Stimulated activated CD8-positive, alpha-beta memory T cell treated with anti-CD3 and anti-CD28 coated beads, Interleukin-4, amount 100 ng/mL, for 48 hours (primary cell): ENCODE results near the gene EFCAB11.
"Not testable (repeated sequence)": the region's sequence is repeated elsewhere in the genome, so short reads cannot be mapped to it uniquely, and the experiment has no call there.

ENCODE experiments used
- DNase-seq: peaks from one replicate; pipeline ENCODE4 v3.0.0-alpha.2; 2020

Gene EFCAB11

DNA sequence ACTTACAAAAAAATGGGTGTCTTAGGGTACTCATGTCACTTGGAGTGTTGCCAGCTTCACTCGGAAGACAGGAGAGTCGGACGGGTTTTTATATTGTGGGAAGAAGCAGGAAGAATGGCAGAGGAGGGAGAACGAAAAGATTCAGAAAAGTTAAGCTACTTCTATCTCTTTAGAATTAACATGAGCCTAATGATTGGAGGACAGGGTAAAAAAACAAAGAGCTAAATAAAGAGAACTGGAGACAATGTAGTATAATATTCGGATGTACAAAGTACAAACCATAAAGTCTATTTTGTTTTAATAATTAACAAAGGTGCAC is 43.9 kb downstream of the EFCAB11 start:
- no peak for DNase-seq

DNA sequence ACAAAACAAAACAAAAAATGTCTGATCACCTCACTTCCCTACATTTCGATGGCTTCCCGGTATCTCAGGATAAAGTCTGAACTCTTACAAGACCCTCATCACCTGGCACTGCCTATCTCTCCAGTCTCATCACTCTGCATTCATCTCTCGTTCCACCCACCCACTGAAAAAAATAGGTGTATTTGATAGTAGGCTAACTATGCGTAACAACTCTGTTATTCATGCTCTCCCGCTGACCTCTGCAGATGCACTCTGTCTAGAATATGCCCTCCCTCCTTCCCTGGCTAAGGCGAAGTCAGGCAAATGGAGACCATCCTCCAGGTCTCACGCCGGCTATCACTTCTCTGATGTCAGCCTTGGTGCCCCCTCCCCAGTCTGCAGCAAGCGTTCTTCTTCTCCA is 44.9 kb downstream of the EFCAB11 start:
- no peak for DNase-seq

DNA sequence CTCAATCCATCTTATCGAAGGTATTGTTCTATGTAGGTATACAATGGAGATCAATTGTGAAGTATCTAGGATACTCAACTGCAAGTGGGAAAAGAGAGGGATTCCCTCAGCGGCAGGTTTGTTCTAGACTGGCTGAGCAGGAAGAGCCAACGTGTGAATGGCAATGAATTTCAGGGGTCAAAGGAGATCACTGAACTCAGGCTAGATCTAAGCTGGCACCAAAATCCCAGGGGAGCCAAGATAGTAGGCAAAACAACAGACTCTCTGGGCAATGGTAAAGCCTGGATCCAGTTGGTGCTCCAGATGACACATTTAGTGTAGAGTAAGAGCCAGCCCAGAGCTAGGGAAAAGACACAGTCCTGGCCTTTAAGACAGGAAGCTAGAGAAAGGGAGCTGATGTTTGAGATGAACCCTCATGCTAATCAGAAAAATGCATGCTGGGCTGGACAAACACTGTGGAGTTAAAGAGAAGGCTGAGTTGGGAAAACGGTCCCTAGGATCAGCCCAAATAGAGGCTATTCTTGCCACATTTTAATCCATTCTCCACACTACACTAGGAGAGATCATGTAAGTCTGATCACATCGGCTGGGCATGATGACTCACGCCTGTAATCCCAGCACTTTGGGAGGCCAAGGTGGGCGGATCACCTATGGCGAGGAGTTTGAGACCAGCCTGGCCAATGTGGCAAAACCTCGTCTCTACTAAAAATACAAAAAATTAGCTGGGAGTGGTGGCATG is 45.6 kb downstream of the EFCAB11 start:
- no peak for DNase-seq

DNA sequence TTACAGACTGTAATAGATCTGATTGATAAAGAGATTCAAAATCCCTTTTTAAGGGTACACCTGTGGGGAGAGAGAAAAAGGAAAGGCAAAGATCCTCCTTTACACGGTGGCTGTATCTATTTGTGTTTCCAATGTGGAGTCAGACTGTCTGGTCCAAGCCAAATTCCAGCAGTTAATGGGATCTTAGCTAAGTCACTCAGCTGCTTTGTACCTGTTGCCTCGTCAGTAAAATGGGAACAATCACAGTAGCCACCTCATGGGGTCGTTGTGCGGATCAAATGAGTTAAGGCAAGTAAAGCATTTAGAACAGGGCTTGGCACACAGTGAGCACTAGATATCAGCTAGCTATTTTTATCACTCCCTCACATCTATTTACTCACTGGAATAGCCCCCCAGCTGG is 46.9 kb downstream of the EFCAB11 start:
- no peak for DNase-seq

DNA sequence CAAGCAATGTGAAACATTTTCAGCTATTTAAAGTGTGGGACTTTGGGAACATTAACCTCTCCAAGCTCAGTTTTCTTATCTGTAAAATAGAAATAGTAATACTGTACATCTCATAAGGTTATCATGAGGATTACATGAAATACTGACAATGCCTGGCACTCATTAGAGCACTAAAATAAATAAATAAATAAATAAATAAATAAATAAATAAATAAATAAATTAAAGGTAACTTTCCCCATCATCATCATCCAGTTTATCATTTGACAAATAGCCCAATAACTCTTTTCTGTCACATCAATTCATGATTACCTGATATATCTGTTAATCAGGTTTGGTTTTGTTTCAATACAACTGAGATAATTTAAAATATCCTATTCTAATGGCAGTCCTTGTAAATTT is 48.5 kb downstream of the EFCAB11 start:
- no peak for DNase-seq

DNA sequence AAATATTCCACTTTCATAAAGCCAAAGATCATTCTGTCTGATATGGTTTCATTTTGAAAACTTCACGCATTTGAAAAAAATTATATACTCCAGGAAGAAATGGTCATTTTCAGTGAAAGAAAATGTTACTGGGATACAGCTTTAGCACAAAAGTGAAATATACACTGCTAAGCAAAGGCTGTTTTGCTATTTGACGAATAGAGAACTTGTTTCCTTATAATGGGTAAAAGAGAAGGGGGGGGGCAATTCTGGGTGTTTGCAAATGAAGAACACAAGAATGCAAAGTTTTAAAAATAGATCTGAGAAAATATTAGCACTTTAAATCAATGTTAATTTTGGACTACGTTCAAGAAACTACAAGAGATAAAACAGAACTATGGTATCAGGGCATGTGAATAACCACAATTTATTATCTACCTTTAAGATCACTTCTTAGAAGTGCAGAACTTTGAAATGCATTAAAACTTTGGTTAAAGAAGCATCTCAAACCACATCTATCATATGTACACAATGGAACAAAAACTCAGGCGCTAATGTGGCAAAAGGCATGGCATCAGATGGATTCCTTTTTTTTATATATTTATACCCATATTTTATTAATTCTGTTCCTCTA is 51.1 kb downstream of the EFCAB11 start:
- DNase-seq = no peak

DNA sequence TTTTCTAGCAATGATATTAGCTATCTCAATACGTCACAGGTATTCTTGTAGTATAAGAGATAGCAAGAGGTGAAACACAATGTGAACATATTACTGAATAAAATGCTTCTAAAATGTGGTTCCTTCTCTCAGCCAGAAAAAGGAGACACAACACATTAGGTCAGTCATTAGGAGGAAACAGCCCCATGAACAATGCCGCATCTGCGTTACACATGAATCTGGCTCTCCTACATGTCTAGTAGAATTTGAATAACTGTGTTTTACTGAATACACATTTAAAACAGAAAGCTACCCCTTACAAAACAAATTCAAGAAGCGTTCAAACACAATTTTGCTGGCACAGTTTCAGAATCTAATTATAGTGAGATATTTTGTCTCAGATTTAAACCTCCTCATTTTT is 51.6 kb downstream of the EFCAB11 start:
- no peak for DNase-seq

DNA sequence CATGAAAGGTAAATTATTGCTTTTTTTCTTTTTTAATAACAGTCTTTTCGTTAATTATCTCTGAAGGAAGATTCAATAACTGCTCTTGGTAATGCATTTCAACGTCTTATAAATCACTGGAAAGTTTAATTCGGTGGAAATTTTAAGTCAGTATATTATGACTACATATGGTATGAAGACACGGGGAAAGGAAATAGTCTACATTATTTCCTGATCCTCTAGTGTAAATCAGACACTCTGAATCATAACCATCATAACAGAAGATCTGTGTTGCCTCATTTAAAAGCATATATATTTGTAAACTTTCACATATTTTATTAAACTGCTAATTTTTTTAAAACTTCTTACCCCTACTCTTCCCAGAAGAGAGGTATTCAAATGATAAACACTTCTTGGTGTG is 53.7 kb downstream of the EFCAB11 start:
- DNase-seq = no peak

DNA sequence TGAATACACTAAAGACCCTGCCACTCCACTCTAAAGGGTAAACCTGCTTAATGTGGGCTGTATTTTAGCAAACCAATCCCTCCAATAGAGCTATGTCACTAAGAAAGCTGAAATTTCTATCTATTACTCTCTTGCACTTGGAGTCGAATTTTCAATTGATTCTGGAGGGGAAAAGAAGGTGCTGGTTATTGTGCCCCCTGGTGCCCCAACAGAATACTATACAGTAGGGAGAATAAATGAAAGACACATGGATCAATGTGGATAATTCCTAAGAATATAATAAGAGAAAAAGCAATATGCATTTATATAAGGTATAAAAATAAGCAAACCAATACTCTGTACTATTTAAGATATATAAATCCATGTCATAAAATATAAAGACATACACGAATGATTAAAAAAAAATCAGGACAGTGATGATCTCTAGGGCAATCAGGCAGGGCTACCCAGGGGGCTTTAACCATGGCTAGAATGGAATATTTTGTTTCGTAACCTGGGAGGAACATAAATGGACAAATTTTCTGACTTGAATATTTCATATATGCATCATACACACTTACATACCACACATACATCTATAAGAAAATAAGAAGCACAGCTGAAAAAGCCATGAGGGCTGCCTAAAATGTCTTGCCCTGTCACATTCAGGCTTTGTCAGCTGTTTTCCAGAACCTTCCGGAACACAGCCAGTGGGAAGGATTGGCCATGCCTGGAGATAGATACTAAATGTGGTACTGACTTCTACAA is 54.4 kb downstream of the EFCAB11 start:
- no peak for DNase-seq

DNA sequence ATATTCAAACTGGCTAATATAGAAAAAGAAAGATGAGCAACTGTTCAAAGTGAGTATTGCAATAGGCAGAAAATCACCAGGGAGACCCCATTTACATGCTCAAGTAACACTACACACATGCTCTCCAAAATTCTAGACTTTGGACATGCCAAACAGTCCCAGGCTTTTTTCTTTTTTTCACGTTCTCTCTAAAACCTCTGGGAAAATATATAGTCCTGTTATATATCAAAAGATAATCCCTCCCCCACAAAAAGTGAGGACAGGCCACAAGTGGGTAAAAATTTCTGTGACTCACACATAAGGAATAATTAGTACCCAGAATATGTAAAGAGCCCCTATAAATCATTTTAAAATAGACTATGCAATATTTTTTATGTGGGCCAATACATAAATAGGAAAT is 55.2 kb downstream of the EFCAB11 start:
- no peak for DNase-seq

DNA sequence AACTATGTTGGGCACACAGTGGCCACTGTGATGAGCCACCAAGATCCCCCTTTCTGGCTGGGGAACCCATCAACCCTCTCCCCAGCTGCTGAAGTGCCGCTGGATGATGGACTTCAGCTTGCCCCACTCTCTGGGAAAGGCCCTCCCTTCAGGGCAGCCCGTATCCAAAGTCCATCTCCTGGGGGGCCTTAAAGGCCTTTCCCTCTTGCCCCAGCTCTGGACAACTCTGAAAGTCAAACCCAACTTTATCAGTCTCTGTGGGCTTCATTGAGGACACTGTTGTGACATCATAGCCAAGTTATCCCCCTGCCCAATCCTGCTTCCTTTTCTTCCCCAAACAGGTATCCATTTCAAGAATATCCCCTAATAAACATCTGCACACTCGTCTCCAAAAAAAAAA is 61.1 kb downstream of the EFCAB11 start:
- DNase-seq = not testable (repeated sequence)

DNA sequence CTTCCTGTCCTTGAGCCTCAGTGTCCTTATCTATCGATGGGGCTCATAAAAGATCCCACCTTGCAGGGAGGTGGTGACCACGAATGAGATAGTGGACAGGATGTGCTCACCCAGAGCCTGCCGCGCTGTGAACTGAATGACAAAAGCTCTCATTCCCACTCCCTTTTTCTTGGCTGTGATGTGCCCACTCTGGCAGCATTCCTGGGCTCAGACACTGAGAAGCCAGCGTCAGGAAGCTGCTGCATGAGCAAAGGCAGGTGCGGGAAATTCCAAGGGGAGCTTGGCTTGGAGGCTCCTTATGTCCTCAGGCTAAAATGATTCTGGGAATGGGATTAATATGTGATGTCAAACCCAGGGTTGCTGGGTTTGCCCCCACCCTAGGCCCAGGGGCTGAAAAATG is 61.6 kb downstream of the EFCAB11 start:
- no peak for DNase-seq

DNA sequence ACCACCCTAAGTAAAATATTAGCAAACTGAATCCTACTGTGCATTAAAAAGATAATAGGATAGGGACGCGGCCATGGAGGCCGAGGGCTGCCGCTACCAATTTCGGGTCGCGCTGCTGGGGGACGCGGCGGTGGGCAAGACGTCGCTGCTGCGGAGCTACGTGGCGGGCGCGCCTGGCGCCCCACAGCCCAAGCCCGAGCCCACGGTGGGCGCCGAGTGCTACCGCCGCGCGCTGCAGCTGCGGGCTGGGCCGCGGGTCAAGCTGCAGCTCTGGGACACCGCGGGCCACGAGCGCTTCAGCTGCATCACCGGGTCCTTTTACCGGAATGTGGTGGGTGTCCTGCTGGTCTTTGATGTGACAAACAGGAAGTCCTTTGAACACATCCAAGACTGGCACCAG is 62.8 kb downstream of the EFCAB11 start:
- not testable (repeated sequence) for DNase-seq

DNA sequence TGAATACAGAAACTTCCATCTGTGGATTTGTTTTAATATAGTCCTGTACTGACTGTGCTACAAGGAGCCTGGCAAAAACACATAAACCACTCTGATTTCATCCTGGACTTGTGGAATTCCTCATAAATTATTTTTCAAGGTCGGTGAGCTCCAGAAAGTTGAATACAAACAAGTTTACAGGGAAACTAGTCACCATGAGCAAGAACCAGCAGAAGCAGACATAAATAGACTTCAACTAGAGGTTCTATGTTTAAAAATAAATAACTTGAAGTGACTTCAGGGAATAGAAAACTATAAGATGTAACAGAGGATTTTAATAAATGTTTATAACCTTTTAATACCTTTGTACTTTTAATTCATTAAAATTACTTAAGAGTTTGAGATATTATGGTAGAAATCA is 63.5 kb downstream of the EFCAB11 start:
- no peak for DNase-seq

DNA sequence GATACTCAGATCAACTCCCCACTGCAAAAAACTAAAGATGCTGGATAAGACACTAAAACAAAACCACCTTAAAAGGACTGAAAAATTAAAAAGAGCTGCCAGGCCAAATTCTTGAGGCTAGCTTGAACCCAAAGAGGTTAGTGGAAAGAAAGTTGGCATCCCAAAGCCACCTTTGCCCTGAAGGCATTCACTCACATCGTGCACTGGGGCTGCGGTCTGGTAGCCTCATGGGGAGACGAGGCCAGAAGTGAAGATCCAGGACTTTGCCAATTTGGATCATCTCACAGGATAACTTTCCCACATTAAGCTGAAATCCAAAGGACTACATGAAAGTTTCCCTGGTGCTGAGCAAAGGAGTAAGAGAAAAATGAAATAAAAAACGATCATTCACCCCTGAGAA is 63.9 kb downstream of the EFCAB11 start:
- DNase-seq = no peak

DNA sequence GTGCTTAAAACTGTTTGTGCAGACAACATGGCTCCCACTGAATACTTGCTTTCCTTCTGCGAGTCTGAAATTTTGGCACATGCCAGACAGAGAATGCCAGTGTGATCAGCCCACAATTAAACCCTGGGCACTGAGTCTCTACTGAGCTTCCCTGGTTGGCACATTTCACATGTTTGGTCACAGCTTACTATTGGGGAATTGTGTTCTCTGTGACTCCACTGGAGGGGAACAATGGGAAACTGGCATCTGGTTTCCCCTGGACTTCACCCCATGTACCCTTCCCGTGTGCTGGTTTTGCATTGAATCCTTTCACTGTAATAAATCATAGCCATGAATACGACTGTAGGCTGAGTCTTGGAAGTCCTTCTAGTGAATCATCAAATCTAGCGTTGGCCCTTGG is 64.9 kb downstream of the EFCAB11 start:
- no peak for DNase-seq

DNA sequence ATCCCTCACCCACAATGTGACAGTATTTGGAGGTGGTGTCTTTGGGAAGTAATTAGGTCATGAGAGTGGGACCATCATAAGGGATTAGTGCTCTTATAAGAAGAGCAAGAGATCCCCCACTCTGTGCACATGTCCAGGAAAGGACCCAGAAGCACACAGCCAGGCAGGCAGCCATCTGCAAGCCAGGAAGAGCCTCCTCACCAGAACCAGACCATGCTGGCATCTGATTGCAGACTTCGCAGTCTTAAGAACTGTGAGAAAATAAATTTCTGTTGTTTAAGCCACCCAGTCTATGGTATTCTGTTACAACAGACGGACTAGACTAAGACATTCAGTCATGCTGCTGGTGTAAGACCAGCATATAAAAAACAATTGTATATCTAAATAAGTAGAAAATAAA is 69.8 kb downstream of the EFCAB11 start:
- DNase-seq = no peak

DNA sequence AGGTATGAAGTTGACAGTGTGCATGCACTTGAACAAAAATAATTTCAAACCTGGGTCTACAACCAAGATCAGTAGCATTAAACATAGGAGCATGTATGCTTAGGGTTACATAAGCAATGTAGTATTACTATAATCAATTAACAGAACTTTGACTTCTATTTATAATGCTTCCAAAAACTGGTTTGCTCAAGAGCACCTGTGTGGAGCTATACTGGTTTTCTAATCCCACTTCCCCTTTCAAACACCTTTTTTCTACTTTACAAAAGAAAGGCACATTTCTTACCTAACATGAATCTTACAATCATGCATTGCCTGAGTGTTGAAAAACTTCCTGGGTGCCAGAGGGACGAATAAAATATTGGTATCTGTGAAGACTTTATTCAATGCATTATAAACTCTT is 72.7 kb downstream of the EFCAB11 start:
- DNase-seq = no peak

DNA sequence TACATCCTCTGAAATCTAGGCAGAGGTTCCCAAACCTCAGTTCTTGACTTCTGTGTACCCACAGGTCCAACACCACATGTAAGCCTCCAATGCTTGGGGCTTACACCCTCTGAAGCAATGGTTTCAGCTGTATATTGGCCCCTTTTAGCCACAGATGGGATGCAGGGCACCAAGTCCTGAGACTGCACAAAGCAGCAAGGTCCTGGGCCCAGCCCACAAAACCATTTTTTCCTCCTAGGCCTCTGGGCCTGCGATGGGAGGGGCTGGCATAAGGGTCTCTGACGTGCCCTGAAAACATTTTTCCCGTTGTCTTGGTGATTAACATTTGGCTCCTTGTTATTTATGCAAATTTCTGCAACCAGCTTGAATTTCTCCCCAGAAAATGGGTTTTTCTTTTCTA is 80.4 kb downstream of the EFCAB11 start:
- not testable (repeated sequence) for DNase-seq

DNA sequence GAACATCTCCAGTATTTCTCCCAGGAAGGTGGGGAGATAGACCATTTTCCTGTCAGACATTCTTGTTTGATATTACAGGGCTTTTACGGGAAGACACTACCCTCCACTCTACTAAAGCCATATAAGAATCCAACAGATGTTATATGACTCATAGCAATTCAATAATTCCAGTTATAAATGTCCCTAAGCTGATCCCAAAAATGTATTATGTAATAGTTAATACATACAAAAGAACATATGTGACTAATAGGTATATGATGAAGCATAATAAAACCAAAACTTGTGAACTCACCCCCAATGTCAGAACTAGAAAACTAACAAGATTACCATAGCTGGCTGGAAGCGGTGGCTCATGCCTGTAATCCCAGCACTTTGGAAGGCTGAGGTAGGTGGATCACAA is 84.2 kb downstream of the EFCAB11 start:
- no peak for DNase-seq

DNA sequence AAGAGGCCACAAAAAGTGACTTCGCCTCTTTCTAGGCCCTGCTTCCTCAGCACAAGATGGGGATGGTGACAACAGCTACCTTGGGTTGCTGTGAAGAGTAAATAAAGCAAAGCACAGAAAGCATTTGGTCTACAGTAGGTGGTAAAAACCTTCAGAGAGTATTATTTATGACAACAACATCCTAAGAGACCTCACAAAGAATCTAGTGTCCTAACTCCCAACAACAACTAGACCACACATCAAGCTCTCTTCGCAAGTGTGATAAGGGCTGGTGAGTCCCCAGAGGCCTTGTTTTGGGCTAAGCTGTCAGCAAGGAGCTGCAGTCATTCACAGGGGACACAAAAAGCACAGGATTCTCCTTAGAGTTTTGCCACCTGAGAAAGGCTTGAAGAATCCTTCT is 84.9 kb downstream of the EFCAB11 start:
- no peak for DNase-seq

DNA sequence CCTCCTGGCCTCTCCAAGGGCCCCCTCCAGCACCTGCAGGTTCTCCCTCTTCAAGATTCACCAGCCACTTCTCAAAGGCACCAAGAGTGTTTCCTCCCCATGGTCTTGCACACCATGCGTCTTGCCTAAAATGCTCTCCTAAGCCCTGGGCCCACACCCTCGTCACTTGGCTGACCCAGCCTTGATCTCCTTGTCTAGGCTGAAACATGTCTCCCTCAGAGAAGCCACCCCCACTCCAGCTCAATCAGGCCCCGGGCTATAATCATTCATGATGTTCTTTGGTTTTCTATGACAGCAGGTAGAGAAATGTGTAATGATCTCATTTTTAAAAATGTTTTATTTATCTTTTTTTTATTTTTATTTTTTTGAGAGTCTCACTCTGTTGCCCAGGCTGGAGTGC is 88.1 kb downstream of the EFCAB11 start:
- DNase-seq = no peak

DNA sequence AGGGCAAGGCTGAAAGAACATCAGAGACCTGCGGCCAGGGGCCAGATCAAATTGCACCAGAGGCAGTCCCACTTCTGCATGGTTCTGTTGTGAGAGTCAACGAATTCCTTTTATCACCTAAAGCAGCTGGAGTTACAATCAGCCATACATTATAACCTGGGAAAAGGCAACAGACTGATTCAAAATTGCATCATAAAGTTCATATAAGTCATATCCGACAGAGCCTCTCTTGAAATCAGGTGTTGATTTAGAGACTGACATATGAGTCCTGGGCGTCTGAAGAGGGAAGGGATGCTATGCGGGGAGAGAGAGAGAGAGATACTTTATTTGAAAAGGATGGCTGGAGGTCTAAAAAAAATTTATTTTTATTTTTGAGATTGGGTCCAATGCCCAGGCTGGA is 89.4 kb downstream of the EFCAB11 start:
- no peak for DNase-seq

DNA sequence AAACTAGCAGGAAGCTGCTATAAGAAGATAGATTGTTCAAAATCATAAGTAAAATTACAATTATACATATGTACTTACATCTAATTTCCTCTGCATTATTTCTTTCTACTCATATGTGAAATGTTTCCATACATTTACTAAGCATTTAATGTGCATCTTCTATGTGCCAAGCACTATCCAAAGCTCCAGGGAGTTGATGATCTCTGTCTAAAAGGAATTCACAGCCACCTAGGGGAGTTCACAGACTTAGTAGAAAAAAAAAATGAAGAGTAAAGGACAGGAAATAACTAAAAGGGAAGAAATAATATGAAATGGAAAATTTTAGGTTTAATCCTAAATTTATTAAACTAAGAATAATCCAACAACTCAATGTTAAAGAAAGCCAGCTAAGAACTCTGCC is 91.7 kb downstream of the EFCAB11 start:
- DNase-seq = no peak

DNA sequence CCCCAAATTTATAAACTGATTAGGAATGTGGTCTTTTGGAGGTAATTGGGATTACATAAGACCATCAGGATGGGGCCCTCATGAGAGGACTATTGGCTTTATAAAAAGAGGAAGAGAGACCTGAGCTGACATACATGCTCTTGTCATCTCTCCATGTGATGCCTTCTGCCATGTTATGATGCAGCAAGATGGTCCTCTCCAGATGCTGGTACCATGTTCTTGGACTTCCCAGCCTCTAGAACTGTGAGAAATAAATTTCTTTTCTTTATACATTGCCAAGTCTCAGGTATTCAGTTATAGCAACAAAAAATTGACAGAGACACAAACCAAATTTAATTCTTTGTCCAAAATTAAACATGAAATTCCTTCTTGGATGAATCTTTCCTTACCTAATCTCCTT is 92.9 kb downstream of the EFCAB11 start:
- DNase-seq = no peak
